ENCODE results near the gene LTB4R2. TPM values are rescaled to one million over a fixed set of nuclear protein-coding genes. Genes with fewer than 3 reads are reported as not detected.

Gene LTB4R2, protein sequence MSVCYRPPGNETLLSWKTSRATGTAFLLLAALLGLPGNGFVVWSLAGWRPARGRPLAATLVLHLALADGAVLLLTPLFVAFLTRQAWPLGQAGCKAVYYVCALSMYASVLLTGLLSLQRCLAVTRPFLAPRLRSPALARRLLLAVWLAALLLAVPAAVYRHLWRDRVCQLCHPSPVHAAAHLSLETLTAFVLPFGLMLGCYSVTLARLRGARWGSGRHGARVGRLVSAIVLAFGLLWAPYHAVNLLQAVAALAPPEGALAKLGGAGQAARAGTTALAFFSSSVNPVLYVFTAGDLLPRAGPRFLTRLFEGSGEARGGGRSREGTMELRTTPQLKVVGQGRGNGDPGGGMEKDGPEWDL
- total RNA-seq (2022; extraction: Qiagen RNA extraction; ENCODE audit: low read depth), result 2.4 to 5.7 TPM (median 4.7 TPM) in 5 replicates

DNA sequence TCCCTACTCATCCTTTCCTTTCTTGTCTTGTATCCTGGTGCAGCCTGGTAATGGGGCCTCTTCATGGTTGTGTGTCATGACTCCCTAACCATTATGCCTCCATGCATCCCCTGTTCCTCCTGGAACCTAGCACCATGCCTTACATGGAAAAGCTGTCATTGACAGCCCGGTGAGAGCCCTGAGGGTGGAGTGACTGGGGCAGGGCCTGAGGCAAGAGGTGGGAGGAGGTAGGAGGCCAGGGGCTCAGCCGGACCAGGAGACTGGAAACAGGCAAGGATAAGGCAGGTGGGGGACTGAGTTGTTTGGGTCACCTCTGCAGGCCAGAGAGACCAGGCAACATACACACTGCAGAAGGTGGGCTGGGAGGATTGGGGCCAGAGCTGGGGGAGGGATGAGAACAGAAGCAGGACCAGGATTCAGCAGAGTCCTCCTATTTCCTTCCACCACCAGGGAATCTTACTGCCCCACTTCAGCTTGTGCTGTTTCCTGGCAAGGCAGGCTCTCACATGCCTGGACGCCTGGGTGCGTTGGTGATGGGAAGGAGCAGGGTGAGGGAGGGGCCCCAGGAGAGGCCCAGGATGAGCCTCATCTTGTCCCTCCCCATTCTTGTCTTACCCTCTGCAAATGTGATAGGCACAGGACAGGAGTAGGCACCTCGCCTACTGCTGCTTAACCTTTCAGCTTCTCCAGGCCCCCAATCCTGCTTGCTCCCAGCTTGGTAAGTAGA lies at the start of gene LTB4R2:
LTB4R2 (plus strand) TSS at position 603 of the 727 bp plus-strand sequence. CDS start 525 bp downstream, outside the sequence.

DNA sequence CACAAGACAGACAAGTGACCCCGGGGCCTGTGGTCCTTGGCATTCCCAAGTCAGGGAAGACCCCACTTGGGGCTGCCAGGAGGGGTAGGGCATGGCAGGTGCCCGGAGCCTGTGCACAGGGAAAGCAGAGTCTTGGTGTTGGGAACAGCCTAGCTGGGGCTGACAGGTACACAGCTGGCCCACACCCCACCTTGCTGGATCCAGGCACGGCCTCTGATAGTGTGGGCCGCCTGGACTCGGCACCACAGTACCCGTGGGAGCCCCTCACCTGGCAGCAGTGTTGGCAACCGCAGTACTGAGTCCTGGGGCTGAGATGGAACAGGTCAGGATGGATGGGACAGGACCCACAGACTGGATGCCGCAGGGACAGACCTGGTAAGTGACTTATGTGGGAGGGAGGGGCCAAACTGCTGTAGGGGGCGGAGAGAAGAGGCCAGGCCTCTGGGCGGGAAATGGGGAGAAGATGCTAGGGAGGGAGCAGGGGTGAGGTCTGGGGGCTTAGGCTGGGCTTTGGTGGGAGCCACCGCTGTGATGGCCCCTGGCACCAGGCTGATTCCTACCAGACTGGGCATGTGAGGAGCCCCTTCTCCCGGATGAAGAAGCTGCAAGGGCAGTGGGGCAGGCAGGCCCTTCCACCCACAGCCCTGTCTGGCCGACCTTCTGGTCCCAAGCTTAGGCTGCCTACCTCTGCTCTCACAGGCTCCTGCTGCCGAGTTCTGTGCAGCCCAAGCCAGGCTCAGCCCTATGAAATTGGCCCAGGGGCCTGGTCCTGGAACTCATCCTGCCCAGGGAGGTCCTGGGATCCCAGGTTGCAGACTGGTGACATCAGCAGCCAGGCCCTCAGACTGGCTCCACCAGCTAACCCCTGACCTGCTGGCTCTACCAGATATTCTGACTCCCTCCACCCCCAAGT lies 46.9 kb upstream of the LTB4R2 start, which contains the start of gene TGM1:
TGM1 (minus strand) TSS at position 357 of the 913 bp plus-strand sequence. CDS start 825 bp downstream, outside the sequence.

DNA sequence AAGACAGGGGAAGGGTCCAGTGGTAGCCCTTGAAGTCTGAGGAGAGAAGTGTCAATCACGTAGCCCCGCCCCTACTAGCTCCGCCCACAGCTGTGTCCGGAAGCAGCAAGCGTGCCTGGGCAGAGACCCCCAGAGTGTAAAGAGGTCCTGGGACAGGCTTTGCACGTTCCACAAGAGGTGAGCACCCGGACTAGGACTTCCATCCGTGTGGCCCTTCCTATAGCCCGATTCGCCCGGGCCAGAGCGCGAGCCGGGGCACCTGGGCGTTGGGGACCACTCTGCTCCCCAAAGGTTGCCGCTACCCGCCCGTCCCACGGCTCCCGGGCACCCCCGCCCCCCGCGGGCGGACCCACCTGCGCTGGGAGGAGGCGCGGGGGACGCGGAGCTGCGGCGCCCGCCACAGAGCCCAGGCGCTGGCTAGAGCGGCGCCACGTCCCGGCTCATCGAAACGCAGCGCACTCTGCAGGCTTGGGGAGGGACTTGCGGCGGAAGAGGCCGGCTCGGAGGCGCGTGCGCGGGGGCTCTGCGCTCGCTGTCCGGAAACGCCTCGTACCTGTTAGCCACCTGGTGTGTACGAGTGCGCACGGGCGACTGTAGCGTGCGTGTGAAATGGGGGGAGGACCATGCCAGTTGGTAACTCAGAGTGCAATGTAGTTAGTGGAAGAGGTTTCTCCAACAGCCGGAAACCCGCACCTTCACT lies 38.7 kb upstream of the LTB4R2 start, which contains the start of gene RABGGTA:
RABGGTA (minus strand) TSS at position 464 of the 700 bp plus-strand sequence. CDS start 482 bp downstream, outside the sequence.

DNA sequence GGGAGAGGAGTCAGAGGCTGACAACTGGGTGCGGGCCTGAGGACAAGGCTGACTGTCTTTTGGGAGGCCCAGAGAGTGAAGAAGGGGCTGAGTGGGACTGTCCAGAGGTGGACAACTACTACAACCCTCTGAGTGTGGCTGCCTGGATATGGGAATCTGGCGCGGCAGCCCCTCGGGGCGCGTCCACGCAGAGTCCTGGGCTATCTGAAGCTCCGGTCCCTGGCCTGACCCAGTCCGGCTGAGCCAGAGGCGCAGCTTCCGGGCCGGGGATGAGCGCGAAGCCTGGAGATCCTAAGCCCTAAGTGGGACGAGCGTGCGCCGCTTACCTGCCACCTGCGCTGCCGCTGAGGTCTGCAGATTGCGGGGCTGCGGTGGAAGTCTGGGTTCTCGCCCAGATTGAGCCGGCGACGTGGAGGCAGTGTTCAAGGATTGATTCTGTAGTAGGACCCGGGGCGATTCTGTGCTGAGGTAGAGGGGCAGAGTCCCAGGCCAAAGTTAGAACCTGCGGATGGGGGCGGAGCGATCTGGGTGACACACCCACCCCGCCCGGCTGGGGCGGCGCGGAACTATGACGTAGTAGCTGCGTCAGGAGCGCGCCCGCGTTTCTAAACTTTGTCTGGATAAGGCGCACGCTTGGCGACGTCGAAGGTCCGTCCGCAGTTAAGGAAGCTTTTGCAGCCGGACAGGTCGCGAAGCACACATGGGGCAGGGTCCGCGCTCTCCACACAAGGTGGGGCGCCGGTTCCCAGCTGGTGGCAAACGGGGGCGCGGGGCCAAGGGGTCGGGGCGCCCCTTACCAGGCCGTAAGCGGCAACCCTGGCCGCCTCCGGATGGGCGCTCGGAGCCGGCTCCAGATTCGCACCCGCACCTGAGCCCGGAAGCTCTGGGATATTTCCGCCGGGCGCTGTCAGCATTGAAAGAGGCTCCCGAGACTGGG lies 10.4 kb upstream of the LTB4R2 start, which contains the start of the genes DHRS1 and NOP9:
DHRS1 (minus strand) TSS at position 526 of the 937 bp plus-strand sequence. CDS start 674 bp downstream, outside the sequence.
NOP9 (plus strand) TSS at position 596 of the 937 bp plus-strand sequence; CDS start at position 701, 105 bp downstream.

DNA sequence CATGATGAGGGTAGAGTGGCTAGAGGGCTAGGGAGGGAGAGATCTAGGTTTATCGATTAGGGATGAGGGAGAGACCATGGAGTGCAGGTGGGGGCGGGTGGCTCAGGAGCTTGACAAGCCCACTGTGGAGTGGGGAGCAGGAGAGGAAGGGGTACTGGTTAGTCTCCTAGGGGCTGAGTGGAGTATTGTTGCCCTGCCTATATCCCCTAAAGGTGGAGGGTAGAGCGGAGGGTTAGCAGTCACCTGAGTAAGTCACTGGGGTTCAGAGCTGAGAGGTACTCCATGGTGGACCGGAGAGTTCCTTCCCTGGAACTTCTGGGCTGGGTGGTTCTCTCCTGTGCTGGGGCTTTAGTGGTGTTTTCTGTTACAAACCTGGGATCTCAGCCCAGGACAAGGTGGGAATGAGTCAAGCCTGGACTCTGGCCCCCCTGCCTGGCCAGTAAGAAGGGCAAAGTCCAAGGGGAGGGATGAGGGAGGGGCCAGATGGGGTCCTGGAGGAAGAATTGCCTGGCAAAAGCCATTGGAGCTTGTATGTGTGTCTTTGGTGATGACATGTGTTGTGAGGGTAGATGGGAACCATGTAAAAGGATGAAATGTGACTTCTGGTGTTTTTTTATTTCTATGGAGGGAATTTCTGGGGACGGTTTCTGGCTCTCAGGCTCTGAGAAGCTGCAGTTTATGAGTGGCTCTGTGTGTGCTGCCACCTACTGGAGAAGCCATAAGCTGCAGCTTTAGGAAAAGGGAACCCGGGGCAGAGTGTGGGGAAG lies 2.2 kb upstream of the LTB4R2 start, which contains the start of gene CIDEB:
CIDEB (minus strand) TSS at position 403 of the 767 bp plus-strand sequence; CDS start at position 284, 119 bp downstream.

DNA sequence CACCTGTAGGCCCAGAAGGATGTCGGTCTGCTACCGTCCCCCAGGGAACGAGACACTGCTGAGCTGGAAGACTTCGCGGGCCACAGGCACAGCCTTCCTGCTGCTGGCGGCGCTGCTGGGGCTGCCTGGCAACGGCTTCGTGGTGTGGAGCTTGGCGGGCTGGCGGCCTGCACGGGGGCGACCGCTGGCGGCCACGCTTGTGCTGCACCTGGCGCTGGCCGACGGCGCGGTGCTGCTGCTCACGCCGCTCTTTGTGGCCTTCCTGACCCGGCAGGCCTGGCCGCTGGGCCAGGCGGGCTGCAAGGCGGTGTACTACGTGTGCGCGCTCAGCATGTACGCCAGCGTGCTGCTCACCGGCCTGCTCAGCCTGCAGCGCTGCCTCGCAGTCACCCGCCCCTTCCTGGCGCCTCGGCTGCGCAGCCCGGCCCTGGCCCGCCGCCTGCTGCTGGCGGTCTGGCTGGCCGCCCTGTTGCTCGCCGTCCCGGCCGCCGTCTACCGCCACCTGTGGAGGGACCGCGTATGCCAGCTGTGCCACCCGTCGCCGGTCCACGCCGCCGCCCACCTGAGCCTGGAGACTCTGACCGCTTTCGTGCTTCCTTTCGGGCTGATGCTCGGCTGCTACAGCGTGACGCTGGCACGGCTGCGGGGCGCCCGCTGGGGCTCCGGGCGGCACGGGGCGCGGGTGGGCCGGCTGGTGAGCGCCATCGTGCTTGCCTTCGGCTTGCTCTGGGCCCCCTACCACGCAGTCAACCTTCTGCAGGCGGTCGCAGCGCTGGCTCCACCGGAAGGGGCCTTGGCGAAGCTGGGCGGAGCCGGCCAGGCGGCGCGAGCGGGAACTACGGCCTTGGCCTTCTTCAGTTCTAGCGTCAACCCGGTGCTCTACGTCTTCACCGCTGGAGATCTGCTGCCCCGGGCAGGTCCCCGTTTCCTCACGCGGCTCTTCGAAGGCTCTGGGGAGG lies 985 bp downstream of the LTB4R2 start, which contains the start of gene LTB4R:
LTB4R (plus strand) TSS at position 857 of the 959 bp plus-strand sequence. CDS start 4,150 bp downstream, outside the sequence.

DNA sequence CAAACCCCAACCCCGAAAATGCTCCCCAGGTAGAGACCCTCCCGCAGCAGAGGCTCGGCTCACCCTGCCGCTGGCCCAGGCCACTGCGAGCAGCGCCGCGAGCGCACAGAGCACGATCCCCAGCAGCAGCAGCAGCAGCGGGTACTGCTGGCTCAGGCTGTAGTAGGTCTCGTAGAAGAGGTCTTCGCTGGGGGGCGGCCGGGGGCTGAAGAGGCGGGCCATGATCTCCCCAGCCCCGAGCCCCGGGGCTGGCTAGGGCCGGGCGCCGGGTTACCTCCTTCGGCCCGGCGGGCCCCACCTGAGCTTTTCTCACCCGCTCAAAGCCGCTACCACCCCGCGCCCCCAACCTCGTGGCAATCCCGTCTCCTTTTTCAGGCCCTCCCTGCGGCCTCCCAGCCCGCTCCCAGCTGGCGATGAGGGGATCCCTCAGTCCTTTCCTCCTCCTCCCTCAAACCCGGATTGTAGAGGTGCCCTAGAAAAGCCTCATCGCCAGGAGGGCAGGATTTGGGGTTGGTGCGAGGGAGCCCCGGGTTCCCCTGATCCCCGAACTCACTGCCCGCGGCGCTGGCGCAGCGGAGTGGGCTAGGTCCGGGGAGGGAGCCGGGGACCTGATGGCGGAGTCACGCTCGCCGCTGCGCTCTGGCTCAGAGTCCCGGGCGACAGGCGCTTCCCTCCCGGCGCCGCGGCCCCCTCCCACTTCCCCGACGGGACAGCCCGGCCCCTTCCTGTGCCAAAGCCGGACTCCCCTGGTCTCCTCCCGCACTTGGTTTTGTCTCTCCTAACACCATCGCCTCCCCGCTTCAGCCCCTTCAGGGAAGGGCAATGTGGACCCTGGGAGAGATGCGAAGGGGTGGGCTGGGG lies 24.7 kb downstream of the LTB4R2 start, which contains the start of gene ADCY4:
ADCY4 (minus strand) TSS at position 641 of the 861 bp plus-strand sequence; CDS start at position 222, 419 bp downstream.

DNA sequence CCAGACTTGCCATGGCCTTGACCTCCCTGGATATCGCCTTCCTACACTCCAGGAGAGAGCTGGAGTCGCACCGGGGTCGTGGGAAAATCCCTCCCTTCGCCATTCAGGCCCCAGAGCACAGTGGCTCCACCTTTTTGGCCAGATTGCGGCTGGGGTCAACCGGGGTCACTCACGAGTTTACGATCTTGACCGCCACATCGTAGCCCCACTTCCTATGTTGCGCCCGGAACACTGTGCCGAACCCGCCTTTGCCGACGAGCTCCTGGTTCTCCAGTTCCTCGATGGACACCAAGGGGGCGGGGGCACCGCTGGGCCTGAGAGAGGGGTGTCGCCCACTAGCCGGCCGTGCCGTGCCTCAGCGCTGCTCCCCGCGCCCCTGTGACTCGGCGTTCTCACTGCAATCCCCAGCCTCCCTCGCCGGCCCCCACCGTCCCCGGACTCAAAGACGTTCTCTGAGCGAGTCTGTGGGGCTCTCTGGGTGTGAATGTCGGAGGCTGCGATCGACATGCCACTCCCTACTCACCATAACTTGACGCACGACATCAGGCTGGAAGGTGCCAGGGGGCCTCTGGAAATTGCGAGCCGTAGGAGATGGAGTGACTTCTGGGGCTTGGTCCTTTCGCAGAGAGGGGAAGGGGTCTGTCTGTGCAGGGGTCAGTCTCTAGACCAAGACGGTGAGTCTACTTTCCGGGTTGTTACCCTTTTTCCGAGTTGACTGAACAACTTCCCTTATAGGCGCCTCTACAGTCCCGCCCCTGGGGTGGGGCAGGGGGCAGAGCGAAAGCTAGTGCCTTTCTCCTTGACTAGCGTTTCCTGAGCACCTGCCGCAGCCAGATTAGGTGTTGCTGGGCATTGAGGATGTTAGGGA lies 29.6 kb downstream of the LTB4R2 start, which contains the start of gene RIPK3:
RIPK3 (minus strand) TSS at position 708 of the 868 bp plus-strand sequence; CDS start at position 543, 165 bp downstream.

Other genes starting within 250 kb of the LTB4R2 start
- not detected in 5 replicates for gene CPNE6, start 238.6 kb upstream of the LTB4R2 start, total RNA-seq (2022; extraction: Qiagen RNA extraction; ENCODE audit: low read depth)
- gene PCK2, start 215.8 kb upstream of the LTB4R2 start, total RNA-seq (2022; extraction: Qiagen RNA extraction; ENCODE audit: low read depth), result 17.9 to 21.1 TPM (median 19.7 TPM) in 5 replicates
- gene DCAF11, start 195.4 kb upstream of the LTB4R2 start, total RNA-seq (2022; extraction: Qiagen RNA extraction; ENCODE audit: low read depth), result 21.0 to 25.3 TPM (median 21.5 TPM) in 5 replicates
- gene NRL, start 195.2 kb upstream of the LTB4R2 start, total RNA-seq (2022; extraction: Qiagen RNA extraction; ENCODE audit: low read depth), result 0.58 to 1.0 TPM (median 0.99 TPM) in 5 replicates
- gene FITM1, start 179.5 kb upstream of the LTB4R2 start, total RNA-seq (2022; extraction: Qiagen RNA extraction; ENCODE audit: low read depth), result 0.15 to 0.28 TPM (median 0.24 TPM) in 3 of 5 replicates, not detected in the others
- 163 to 182 TPM (median 171 TPM) in 5 replicates for gene PSME1, start 173.9 kb upstream of the LTB4R2 start, total RNA-seq (2022; extraction: Qiagen RNA extraction; ENCODE audit: low read depth)
- 50.9 to 61.8 TPM (median 56.9 TPM) in 5 replicates for gene EMC9, start 168.5 kb upstream of the LTB4R2 start, total RNA-seq (2022; extraction: Qiagen RNA extraction; ENCODE audit: low read depth)
- gene PSME2, start 163.5 kb upstream of the LTB4R2 start, total RNA-seq (2022; extraction: Qiagen RNA extraction; ENCODE audit: low read depth), result 164 to 198 TPM (median 177 TPM) in 5 replicates
- gene RNF31, start 162.6 kb upstream of the LTB4R2 start, total RNA-seq (2022; extraction: Qiagen RNA extraction; ENCODE audit: low read depth), result 25.6 to 33.1 TPM (median 29.9 TPM) in 5 replicates
- 14.6 to 21.4 TPM (median 16.7 TPM) in 5 replicates for gene IRF9, start 148.9 kb upstream of the LTB4R2 start, total RNA-seq (2022; extraction: Qiagen RNA extraction; ENCODE audit: low read depth)
- gene REC8, start 138.1 kb upstream of the LTB4R2 start, total RNA-seq (2022; extraction: Qiagen RNA extraction; ENCODE audit: low read depth), result 3.4 to 6.4 TPM (median 4.3 TPM) in 5 replicates
- gene IPO4, start 121.3 kb upstream of the LTB4R2 start, total RNA-seq (2022; extraction: Qiagen RNA extraction; ENCODE audit: low read depth), result 79.6 to 102 TPM (median 88.2 TPM) in 5 replicates
- 65.1 to 72.9 TPM (median 67.8 TPM) in 5 replicates for gene TM9SF1, start 114.7 kb upstream of the LTB4R2 start, total RNA-seq (2022; extraction: Qiagen RNA extraction; ENCODE audit: low read depth)
- gene TSSK4, start 104.4 kb upstream of the LTB4R2 start, total RNA-seq (2022; extraction: Qiagen RNA extraction; ENCODE audit: low read depth), result 0.07 TPM in 1 of 5 replicates, not detected in the others
- 79.6 to 96.4 TPM (median 82.0 TPM) in 5 replicates for gene CHMP4A, start 96.7 kb upstream of the LTB4R2 start, total RNA-seq (2022; extraction: Qiagen RNA extraction; ENCODE audit: low read depth)
- gene MDP1, start 94.1 kb upstream of the LTB4R2 start, total RNA-seq (2022; extraction: Qiagen RNA extraction; ENCODE audit: low read depth), result 27.9 to 35.3 TPM (median 29.6 TPM) in 5 replicates
- gene NEDD8, start 77.8 kb upstream of the LTB4R2 start, total RNA-seq (2022; extraction: Qiagen RNA extraction; ENCODE audit: low read depth), result 427 to 475 TPM (median 451 TPM) in 5 replicates
- gene GMPR2, start 77.2 kb upstream of the LTB4R2 start, total RNA-seq (2022; extraction: Qiagen RNA extraction; ENCODE audit: low read depth), result 52.4 to 64.1 TPM (median 56.5 TPM) in 5 replicates
- gene TINF2, start 67.5 kb upstream of the LTB4R2 start, total RNA-seq (2022; extraction: Qiagen RNA extraction; ENCODE audit: low read depth), result 32.6 to 41.9 TPM (median 37.8 TPM) in 5 replicates
- 0.60 to 1.1 TPM (median 0.83 TPM) in 5 replicates for gene TGM1, start 47.0 kb upstream of the LTB4R2 start, total RNA-seq (2022; extraction: Qiagen RNA extraction; ENCODE audit: low read depth)
- gene RABGGTA, start 38.5 kb upstream of the LTB4R2 start, total RNA-seq (2022; extraction: Qiagen RNA extraction; ENCODE audit: low read depth), result 12.5 to 19.5 TPM (median 16.6 TPM) in 5 replicates
- gene DHRS1, start 10.4 kb upstream of the LTB4R2 start, total RNA-seq (2022; extraction: Qiagen RNA extraction; ENCODE audit: low read depth), result 10.9 to 13.5 TPM (median 11.8 TPM) in 5 replicates
- gene NOP9, start 10.3 kb upstream of the LTB4R2 start, total RNA-seq (2022; extraction: Qiagen RNA extraction; ENCODE audit: low read depth), result 15.6 to 19.7 TPM (median 18.9 TPM) in 5 replicates
- gene CIDEB, start 2.2 kb upstream of the LTB4R2 start, total RNA-seq (2022; extraction: Qiagen RNA extraction; ENCODE audit: low read depth), result 0.14 to 0.70 TPM (median 0.29 TPM) in 5 replicates
- 3.4 to 8.6 TPM (median 5.6 TPM) in 5 replicates for gene LTB4R, start 1.4 kb downstream of the LTB4R2 start, total RNA-seq (2022; extraction: Qiagen RNA extraction; ENCODE audit: low read depth)
- not detected in 5 replicates for gene ADCY4, start 24.9 kb downstream of the LTB4R2 start, total RNA-seq (2022; extraction: Qiagen RNA extraction; ENCODE audit: low read depth)
- not detected in 5 replicates for gene RIPK3, start 29.9 kb downstream of the LTB4R2 start, total RNA-seq (2022; extraction: Qiagen RNA extraction; ENCODE audit: low read depth)
- 0.10 to 0.38 TPM (median 0.20 TPM) in 4 of 5 replicates, not detected in the other for gene NFATC4, start 58.0 kb downstream of the LTB4R2 start, total RNA-seq (2022; extraction: Qiagen RNA extraction; ENCODE audit: low read depth)
- 0.19 to 0.40 TPM (median 0.20 TPM) in 5 replicates for gene NYNRIN, start 88.9 kb downstream of the LTB4R2 start, total RNA-seq (2022; extraction: Qiagen RNA extraction; ENCODE audit: low read depth)
- gene CBLN3, start 119.5 kb downstream of the LTB4R2 start, total RNA-seq (2022; extraction: Qiagen RNA extraction; ENCODE audit: low read depth), result 1.3 to 1.9 TPM (median 1.5 TPM) in 5 replicates
- gene KHNYN, start 119.8 kb downstream of the LTB4R2 start, total RNA-seq (2022; extraction: Qiagen RNA extraction; ENCODE audit: low read depth), result 26.3 to 30.9 TPM (median 29.6 TPM) in 5 replicates
- 42.5 to 52.7 TPM (median 46.6 TPM) in 5 replicates for gene SDR39U1, start 132.6 kb downstream of the LTB4R2 start, total RNA-seq (2022; extraction: Qiagen RNA extraction; ENCODE audit: low read depth)
- gene CMA1, start 198.1 kb downstream of the LTB4R2 start, total RNA-seq (2022; extraction: Qiagen RNA extraction; ENCODE audit: low read depth), result not detected in 5 replicates

Measured in A549 treated with DMSO at 1 μM for 4 hours (cell line).